ENCODE data around the gene TMPRSS7.
"Not testable (repeated sequence)": the region's sequence is repeated elsewhere in the genome, so short reads cannot be mapped to it uniquely, and the experiment has no call there.

Gene TMPRSS7

GRCh38 chr3:112013058-112013783, 21.3 kb upstream of the TMPRSS7 start:
- FAIRE-seq = peak; percentile 69
- peak; percentile 69 for DNase-seq (ENCODE audit: low spot score)

- DNase-seq (ENCODE audit: low spot score) (no peak), FAIRE-seq (no peak)
These were observed 20.8 kb upstream of the TMPRSS7 start for GRCh38 chr3:112013784-112014143.

GRCh38 chr3:112017091-112017490, 17.4 kb upstream of the TMPRSS7 start:
- FAIRE-seq (no peak), DNase-seq (ENCODE audit: low spot score) (no peak)

GRCh38 chr3:112018712-112019111, 15.8 kb upstream of the TMPRSS7 start:
- DNase-seq (ENCODE audit: low spot score) = no peak
- no peak for FAIRE-seq

- no peak for DNase-seq (ENCODE audit: low spot score)
- no peak for FAIRE-seq
These were observed 14.8 kb upstream of the TMPRSS7 start for GRCh38 chr3:112019716-112020115.

GRCh38 chr3:112020674-112021085, 13.9 kb upstream of the TMPRSS7 start:
- FAIRE-seq (peak; percentile 94), DNase-seq (ENCODE audit: low spot score) (peak; percentile 88)

- DNase-seq (ENCODE audit: low spot score) = no peak
- no peak for FAIRE-seq
These were observed 7.4 kb upstream of the TMPRSS7 start for GRCh38 chr3:112027142-112027541.

- FAIRE-seq = no peak
- DNase-seq (ENCODE audit: low spot score) = no peak
These were observed 6.7 kb upstream of the TMPRSS7 start for GRCh38 chr3:112027826-112028225.

GRCh38 chr3:112030901-112031300, 3.6 kb upstream of the TMPRSS7 start:
- FAIRE-seq (no peak), DNase-seq (ENCODE audit: low spot score) (no peak)

- FAIRE-seq (no peak), DNase-seq (ENCODE audit: low spot score) (no peak)
These were observed 2.3 kb upstream of the TMPRSS7 start for GRCh38 chr3:112032098-112032731.

GRCh38 chr3:112035241-112035640, 705 bp downstream of the TMPRSS7 start:
- no peak for DNase-seq (ENCODE audit: low spot score)
- FAIRE-seq = no peak

GRCh38 chr3:112037194-112037593, 2.7 kb downstream of the TMPRSS7 start:
- not testable (repeated sequence) for FAIRE-seq; DNase-seq (ENCODE audit: low spot score)

GRCh38 chr3:112038863-112039262, 4.3 kb downstream of the TMPRSS7 start:
- FAIRE-seq = no peak
- peak; percentile 12 for DNase-seq (ENCODE audit: low spot score)

- DNase-seq (ENCODE audit: low spot score) (no peak), FAIRE-seq (no peak)
These were observed 6.8 kb downstream of the TMPRSS7 start for GRCh38 chr3:112041321-112041720.

- DNase-seq (ENCODE audit: low spot score) = no peak
- FAIRE-seq = no peak
These were observed 8.3 kb downstream of the TMPRSS7 start for GRCh38 chr3:112042842-112043280.

GRCh38 chr3:112043621-112044201, 9.2 kb downstream of the TMPRSS7 start:
- FAIRE-seq (peak; percentile 84), DNase-seq (ENCODE audit: low spot score) (peak; percentile 72)

- no peak for FAIRE-seq
- no peak for DNase-seq (ENCODE audit: low spot score)
These were observed 12.1 kb downstream of the TMPRSS7 start for GRCh38 chr3:112046599-112046998.

- DNase-seq (ENCODE audit: low spot score) = no peak
- no peak for FAIRE-seq
These were observed 12.7 kb downstream of the TMPRSS7 start for GRCh38 chr3:112047264-112047663.

GRCh38 chr3:112048911-112049310, 14.4 kb downstream of the TMPRSS7 start:
- FAIRE-seq = no peak
- DNase-seq (ENCODE audit: low spot score) = no peak

GRCh38 chr3:112053229-112053628, 18.7 kb downstream of the TMPRSS7 start:
- FAIRE-seq (no peak), DNase-seq (ENCODE audit: low spot score) (no peak)

- no peak for FAIRE-seq
- peak; percentile 43 for DNase-seq (ENCODE audit: low spot score)
These were observed 22.0 kb downstream of the TMPRSS7 start for GRCh38 chr3:112056451-112056929.

GRCh38 chr3:112059497-112059896, 25.0 kb downstream of the TMPRSS7 start:
- DNase-seq (ENCODE audit: low spot score) (no peak), FAIRE-seq (no peak)

Measured in RCC 7860 (cell line).